ENCODE results near the gene PTTG1IP.

- TF ChIP-seq POLR2A (IDR thresholded peaks at IDR 0.05) (no peak), CTCF (IDR thresholded peaks at IDR 0.05) (no peak), EP300 (IDR thresholded peaks at IDR 0.05) (no peak)
Observed at GRCh38 chr21:44804762-44805161, 68.7 kb downstream of the PTTG1IP start.

All from stomach (tissue), 4 donors.